ENCODE data around the gene CFAP61. TPM values are rescaled to one million over a fixed set of nuclear protein-coding genes. Genes with fewer than 3 reads are reported as not detected.

The CFAP61 gene
- total RNA-seq, 1 donor from 2014 or later: 0.45 TPM

DNA sequence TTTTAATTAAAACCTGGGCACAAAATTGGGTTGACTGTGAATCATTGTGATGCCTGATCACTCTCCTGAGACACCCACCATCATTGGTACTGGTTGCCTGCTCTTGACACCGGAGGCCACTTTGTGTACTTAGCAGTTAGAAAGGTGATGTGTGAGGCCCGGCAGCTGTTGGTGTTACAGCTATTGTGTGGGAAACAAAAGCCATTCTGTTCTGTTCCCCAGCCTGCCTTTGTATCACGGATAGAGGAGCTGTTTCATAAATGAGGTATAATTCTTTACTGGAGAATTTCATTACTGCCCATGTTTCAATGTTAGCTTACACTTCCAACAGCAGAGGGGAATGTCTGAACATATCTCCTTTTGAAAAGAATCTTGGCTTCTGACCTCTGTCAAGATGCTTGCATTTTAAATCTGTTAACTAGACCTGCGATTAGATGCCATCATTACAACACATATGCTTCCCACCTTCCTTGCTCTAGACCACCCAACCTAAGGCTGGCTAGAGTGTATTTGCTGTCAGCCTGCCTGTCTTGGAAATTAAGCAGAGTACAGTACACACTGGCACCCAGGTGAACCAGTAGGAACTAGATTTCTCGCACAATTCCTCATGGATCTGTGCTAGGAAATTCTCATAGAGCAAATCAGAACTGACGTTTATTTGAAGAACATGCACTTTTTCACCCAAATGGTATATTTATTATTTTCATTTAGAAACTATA is 173.2 kb downstream of the CFAP61 start:
- Mint-ChIP-seq H3K36me3 (no peaks in the 10 kb centered on the region), H3K4me1 (peaks cover 6% of the 10 kb centered on the region), H3K27me3 (ENCODE audit: low read depth) (peaks cover 44% of the 10 kb centered on the region), H3K9me3 (peaks cover 11% of the 10 kb centered on the region), H3K4me3 (no peak overlapping the region), H3K27ac (no peak overlapping the region)
- DNase-seq (ENCODE audit: low spot score in 2 of 2, unreplicated experiment in 2 of 2): no peak
- TF ChIP-seq, protein P1, sequence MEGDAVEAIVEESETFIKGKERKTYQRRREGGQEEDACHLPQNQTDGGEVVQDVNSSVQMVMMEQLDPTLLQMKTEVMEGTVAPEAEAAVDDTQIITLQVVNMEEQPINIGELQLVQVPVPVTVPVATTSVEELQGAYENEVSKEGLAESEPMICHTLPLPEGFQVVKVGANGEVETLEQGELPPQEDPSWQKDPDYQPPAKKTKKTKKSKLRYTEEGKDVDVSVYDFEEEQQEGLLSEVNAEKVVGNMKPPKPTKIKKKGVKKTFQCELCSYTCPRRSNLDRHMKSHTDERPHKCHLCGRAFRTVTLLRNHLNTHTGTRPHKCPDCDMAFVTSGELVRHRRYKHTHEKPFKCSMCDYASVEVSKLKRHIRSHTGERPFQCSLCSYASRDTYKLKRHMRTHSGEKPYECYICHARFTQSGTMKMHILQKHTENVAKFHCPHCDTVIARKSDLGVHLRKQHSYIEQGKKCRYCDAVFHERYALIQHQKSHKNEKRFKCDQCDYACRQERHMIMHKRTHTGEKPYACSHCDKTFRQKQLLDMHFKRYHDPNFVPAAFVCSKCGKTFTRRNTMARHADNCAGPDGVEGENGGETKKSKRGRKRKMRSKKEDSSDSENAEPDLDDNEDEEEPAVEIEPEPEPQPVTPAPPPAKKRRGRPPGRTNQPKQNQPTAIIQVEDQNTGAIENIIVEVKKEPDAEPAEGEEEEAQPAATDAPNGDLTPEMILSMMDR (IDR thresholded peaks at IDR 0.05; ENCODE audit: unreplicated experiment): no peak

DNA sequence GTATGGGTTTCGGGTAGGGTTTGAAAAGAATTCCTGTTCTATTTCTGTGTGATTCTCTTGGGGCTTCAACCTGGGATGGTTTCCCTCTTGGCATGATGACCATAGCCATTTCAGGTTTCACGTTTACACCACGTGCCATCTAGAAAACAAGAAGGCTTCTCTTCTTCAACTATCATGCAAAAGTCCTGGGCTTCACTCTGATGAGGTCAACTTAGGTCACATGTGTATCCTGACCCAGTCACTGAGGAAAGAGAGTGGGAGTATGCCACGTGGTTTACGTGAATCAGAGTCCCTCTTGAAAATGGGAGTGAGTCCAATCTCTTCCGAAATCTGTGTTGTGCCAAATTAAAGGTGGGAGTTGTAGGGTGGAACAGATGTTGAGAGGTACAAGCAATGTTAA is 174.2 kb downstream of the CFAP61 start:
- Mint-ChIP-seq H3K27me3 (ENCODE audit: low read depth) (peaks cover 43% of the 10 kb centered on the region), H3K36me3 (no peaks in the 10 kb centered on the region), H3K27ac (no peak overlapping the region), H3K9me3 (peaks cover 11% of the 10 kb centered on the region), H3K4me1 (peaks cover 6% of the 10 kb centered on the region), H3K4me3 (no peak overlapping the region)
- no peak for DNase-seq (ENCODE audit: low spot score in 2 of 2, unreplicated experiment in 2 of 2)
- TF ChIP-seq, protein P1 (IDR thresholded peaks at IDR 0.05; ENCODE audit: unreplicated experiment): no peak

GRCh38 chr20:20227013-20227571 is 174.8 kb downstream of the CFAP61 start:
- DNase-seq (ENCODE audit: low spot score in 2 of 2, unreplicated experiment in 2 of 2): no peak
- no peak overlapping the region for H3K4me3 Mint-ChIP-seq
- H3K9me3 Mint-ChIP-seq: peaks cover 11% of the 10 kb centered on the region
- H3K27ac Mint-ChIP-seq: no peak overlapping the region
- peaks cover 6% of the 10 kb centered on the region for H3K4me1 Mint-ChIP-seq
- H3K27me3 Mint-ChIP-seq (ENCODE audit: low read depth): peaks cover 43% of the 10 kb centered on the region
- H3K36me3 Mint-ChIP-seq: no peaks in the 10 kb centered on the region
- TF ChIP-seq, protein P1 (IDR thresholded peaks at IDR 0.05; ENCODE audit: unreplicated experiment): no peak

GRCh38 chr20:20228351-20228750 is 176.0 kb downstream of the CFAP61 start:
- DNase-seq (ENCODE audit: low spot score in 2 of 2, unreplicated experiment in 2 of 2): no peak
- peaks cover 35% of the 10 kb centered on the region for H3K27me3 Mint-ChIP-seq (ENCODE audit: low read depth)
- H3K9me3 Mint-ChIP-seq: peaks cover 11% of the 10 kb centered on the region
- TF ChIP-seq, protein P1 (IDR thresholded peaks at IDR 0.05; ENCODE audit: unreplicated experiment): no peak
- no peak overlapping the region for H3K4me3 Mint-ChIP-seq
- no peak overlapping the region for H3K27ac Mint-ChIP-seq
- no peaks in the 10 kb centered on the region for H3K36me3 Mint-ChIP-seq
- peaks cover 6% of the 10 kb centered on the region for H3K4me1 Mint-ChIP-seq

DNA sequence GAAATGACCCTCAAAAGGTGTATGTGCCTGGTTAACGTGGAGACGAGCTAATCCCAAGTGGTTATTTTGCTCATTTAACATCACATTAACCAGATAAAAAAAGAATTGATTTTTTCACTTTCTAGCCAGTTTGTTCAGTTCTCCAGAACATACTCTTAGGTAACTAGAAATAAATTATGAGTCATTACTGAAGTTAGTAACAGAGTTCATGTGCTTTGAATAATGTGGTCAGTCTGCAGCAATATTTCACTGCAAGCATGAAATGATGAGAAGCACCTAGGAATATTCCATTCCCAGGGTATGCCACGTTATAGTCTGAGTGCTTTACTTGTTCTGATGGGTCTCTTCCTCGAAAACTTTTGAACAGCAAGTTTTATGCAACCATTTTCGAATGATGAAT is 177.3 kb downstream of the CFAP61 start:
- Mint-ChIP-seq H3K4me3 (no peak overlapping the region), H3K36me3 (no peaks in the 10 kb centered on the region), H3K27ac (no peak overlapping the region), H3K27me3 (ENCODE audit: low read depth) (peaks cover 32% of the 10 kb centered on the region), H3K9me3 (peaks cover 11% of the 10 kb centered on the region), H3K4me1 (peaks cover 6% of the 10 kb centered on the region)
- TF ChIP-seq, protein P1 (IDR thresholded peaks at IDR 0.05; ENCODE audit: unreplicated experiment): no peak
- DNase-seq (ENCODE audit: low spot score in 2 of 2, unreplicated experiment in 2 of 2): no peak
